Measurements from ENCODE around the gene SMG7. TPM values are rescaled to one million over a fixed set of nuclear protein-coding genes. Genes with fewer than 3 reads are reported as not detected.

The SMG7 gene
- total RNA-seq, 1 donor from 2014 or later = 26.4 TPM

GRCh38 chr1:183477986-183478781 lies 5.9 kb downstream of the SMG7 start:
- no peaks in the 10 kb centered on the region for H3K9me3 ChIP-seq
- TF ChIP-seq, protein P1, sequence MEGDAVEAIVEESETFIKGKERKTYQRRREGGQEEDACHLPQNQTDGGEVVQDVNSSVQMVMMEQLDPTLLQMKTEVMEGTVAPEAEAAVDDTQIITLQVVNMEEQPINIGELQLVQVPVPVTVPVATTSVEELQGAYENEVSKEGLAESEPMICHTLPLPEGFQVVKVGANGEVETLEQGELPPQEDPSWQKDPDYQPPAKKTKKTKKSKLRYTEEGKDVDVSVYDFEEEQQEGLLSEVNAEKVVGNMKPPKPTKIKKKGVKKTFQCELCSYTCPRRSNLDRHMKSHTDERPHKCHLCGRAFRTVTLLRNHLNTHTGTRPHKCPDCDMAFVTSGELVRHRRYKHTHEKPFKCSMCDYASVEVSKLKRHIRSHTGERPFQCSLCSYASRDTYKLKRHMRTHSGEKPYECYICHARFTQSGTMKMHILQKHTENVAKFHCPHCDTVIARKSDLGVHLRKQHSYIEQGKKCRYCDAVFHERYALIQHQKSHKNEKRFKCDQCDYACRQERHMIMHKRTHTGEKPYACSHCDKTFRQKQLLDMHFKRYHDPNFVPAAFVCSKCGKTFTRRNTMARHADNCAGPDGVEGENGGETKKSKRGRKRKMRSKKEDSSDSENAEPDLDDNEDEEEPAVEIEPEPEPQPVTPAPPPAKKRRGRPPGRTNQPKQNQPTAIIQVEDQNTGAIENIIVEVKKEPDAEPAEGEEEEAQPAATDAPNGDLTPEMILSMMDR (IDR thresholded peaks at IDR 0.05) = no peak
- H3K27ac ChIP-seq = no peak overlapping the region
- no peak overlapping the region for H3K4me3 ChIP-seq
- no peaks in the 10 kb centered on the region for H3K27me3 ChIP-seq
- intact Hi-C loops (cut with DNase I) = loop anchor here (10.0 kb wide), 1 partner anchor 437 kb away; no protein-coding TSS in a partner anchor
- peaks cover 5 to 19% of the 10 kb centered on the region in 2 donors for H3K4me1 ChIP-seq
- no peaks in the 10 kb centered on the region for H3K36me3 ChIP-seq
- DNase-seq (ENCODE audit: low spot score in 2 of 2) = no peak

- Histone ChIP-seq H3K27me3 (no peaks in the 10 kb centered on the region), H3K9me3 (no peaks in the 10 kb centered on the region), H3K4me1 (peaks cover 0 to 9% of the 10 kb centered on the region in 2 donors), H3K27ac (no peak overlapping the region), H3K4me3 (no peak overlapping the region), H3K36me3 (no peaks in the 10 kb centered on the region)
- DNase-seq (ENCODE audit: low spot score in 2 of 2) = no peak
- intact Hi-C loops (cut with DNase I) = no loop called here
- TF ChIP-seq, protein P1 (IDR thresholded peaks at IDR 0.05) = no peak
Measured at GRCh38 chr1:183480971-183481441, 8.7 kb downstream of the SMG7 start.

DNA sequence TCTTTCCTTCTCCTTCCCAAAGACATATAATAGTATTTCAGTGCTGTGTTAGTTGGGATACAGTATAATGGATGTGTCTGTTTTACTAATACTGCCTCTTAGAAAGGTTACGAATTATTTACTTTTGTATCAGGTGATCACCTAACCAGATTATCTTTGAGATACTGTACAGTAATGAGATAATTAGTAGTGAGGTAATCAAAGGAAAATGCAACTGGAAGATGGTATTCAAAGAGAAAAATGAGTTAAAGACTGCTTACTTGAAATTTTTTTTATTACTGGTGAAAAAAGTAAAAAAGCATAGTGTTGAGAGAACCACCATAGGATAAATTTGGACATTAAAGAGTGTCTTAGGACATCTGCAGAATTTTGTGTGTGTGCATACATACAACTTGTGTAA lies 10.9 kb downstream of the SMG7 start:
- no peaks in the 10 kb centered on the region for H3K9me3 ChIP-seq
- no peak overlapping the region for H3K4me3 ChIP-seq
- no peaks in the 10 kb centered on the region for H3K27me3 ChIP-seq
- intact Hi-C loops (cut with DNase I) = no loop called here
- TF ChIP-seq, protein P1 (IDR thresholded peaks at IDR 0.05) = no peak
- peaks cover 0 to 9% of the 10 kb centered on the region in 2 donors for H3K4me1 ChIP-seq
- no peaks in the 10 kb centered on the region for H3K36me3 ChIP-seq
- H3K27ac ChIP-seq = no peak overlapping the region
- DNase-seq (ENCODE audit: low spot score in 2 of 2) = no peak

GRCh38 chr1:183484254-183484653 lies 12.0 kb downstream of the SMG7 start:
- Histone ChIP-seq H3K36me3 (no peaks in the 10 kb centered on the region), H3K9me3 (no peaks in the 10 kb centered on the region), H3K27me3 (no peaks in the 10 kb centered on the region), H3K27ac (no peak overlapping the region), H3K4me3 (no peak overlapping the region), H3K4me1 (peaks cover 0 to 9% of the 10 kb centered on the region in 2 donors)
- TF ChIP-seq, protein P1 (IDR thresholded peaks at IDR 0.05) = no peak
- no peak for DNase-seq (ENCODE audit: low spot score in 2 of 2)
- intact Hi-C loops (cut with DNase I) = no loop called here

GRCh38 chr1:183484851-183485250 lies 12.6 kb downstream of the SMG7 start:
- Histone ChIP-seq H3K9me3 (no peaks in the 10 kb centered on the region), H3K27ac (no peak overlapping the region), H3K4me1 (peaks cover 0 to 5% of the 10 kb centered on the region in 2 donors), H3K27me3 (no peaks in the 10 kb centered on the region), H3K4me3 (no peak overlapping the region), H3K36me3 (no peaks in the 10 kb centered on the region)
- no peak for DNase-seq (ENCODE audit: low spot score in 2 of 2)
- TF ChIP-seq, protein P1 (IDR thresholded peaks at IDR 0.05) = no peak
- intact Hi-C loops (cut with DNase I) = no loop called here

All from ascending aorta (tissue), 2 donors.